Sigmoid colon (tissue), 4 donors: ENCODE data around the gene TEC.

ENCODE experiments used
- EP300 ChIP-seq, 4 donors: sonication (generic); formaldehyde crosslinking; IDR thresholded peaks; one replicate each; pipeline ENCODE4 v1.6.1; 2017; ENCODE audit warnings: antibody characterized with exemption in 4 of 4
- POLR2A ChIP-seq, 2 donors: fragments of 450-650 bp; IDR thresholded peaks; one replicate each; pipeline ENCODE4 v1.6.1; 2016; ENCODE audit warnings: antibody characterized with exemption in 2 of 2, mild to moderate bottlenecking in 2 of 2, moderate library complexity in 2 of 2
- POLR2AphosphoS5 ChIP-seq, 4 donors: sonication (generic); formaldehyde crosslinking; IDR thresholded peaks; one replicate each; pipeline ENCODE4 v1.6.1; 2017; ENCODE audit warnings: antibody characterized with exemption in 4 of 4
- TF ChIP-seq, protein P1 (sequence below), 4 experiments: fragments of 450-650 bp in 3 of 4; fragments of 200-600 bp in 1 of 4; IDR thresholded peaks; one replicate each; pipeline ENCODE4 v1.5.1; 2016 to 2019; ENCODE audit warnings: antibody characterized with exemption in 4 of 4, mild to moderate bottlenecking in 3 of 4, moderate library complexity in 2 of 4

DNA sequence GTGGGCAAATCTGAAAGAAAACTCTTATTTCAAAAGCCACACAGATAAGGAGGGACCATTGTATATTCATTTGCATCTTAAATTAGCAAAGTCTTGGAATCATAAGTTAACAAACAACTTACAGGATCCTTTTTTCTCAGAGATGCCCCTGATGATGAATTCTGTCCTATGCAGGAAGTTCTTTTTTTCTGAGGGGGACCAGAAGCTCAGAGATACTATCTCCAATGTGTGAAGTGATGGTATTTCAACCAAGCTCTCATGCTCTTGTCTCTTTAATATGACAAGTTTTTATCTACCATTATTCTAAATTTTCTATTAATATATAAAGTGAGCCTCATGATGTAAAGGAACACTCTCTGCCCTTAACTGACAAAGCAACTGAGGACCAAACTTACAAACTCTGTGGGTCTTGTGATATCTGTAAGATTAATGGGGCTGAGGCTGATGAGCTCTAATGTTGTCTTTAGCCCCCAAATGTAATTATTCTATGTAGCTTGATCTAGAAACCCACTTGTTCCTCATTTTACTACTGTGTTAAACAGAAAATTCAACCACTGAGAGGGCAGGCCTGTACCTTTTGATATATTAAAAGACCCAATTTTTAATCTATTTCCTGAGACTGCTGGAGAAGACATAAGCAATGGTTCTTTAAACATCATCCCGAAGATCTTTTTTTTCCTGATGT lies 27.0 kb downstream of the TEC start:
- TF ChIP-seq, protein P1, sequence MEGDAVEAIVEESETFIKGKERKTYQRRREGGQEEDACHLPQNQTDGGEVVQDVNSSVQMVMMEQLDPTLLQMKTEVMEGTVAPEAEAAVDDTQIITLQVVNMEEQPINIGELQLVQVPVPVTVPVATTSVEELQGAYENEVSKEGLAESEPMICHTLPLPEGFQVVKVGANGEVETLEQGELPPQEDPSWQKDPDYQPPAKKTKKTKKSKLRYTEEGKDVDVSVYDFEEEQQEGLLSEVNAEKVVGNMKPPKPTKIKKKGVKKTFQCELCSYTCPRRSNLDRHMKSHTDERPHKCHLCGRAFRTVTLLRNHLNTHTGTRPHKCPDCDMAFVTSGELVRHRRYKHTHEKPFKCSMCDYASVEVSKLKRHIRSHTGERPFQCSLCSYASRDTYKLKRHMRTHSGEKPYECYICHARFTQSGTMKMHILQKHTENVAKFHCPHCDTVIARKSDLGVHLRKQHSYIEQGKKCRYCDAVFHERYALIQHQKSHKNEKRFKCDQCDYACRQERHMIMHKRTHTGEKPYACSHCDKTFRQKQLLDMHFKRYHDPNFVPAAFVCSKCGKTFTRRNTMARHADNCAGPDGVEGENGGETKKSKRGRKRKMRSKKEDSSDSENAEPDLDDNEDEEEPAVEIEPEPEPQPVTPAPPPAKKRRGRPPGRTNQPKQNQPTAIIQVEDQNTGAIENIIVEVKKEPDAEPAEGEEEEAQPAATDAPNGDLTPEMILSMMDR (IDR thresholded peaks at IDR 0.05): no peak
- TF ChIP-seq POLR2AphosphoS5 (IDR thresholded peaks at IDR 0.05): no peak
- TF ChIP-seq POLR2A (IDR thresholded peaks at IDR 0.05): no peak
- TF ChIP-seq EP300 (IDR thresholded peaks at IDR 0.05): no peak
